NCI-H187 treated with DMSO at 0.1 percent for 48 hours (cell line): ENCODE measurements around the gene CASR.

Experiments
- DNase-seq: peaks from one replicate; lab custom pipeline; 2025; lab: John Stamatoyannopoulos, UW

The CASR gene

DNA sequence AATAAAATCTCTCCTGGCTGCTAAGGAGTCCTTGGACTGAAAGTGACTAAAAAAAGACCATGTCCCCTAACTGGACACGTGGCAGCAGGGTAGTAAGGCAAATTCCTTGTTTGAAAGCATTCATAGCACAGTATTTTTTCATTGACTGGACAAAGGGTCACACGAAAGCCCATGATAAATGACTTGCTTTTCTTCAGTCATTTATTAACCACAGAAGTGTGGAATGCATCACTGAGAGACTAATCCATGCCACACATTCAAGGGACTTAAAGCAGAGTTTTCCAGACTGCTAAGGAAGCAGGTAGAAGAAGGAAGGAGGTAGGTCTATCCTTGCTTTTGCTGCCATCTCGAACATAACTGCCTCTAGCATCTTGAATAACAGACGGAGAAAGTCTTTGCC lies 31.2 kb downstream of the CASR start:
- DNase-seq, result no peak

GRCh38 chr3:122215592-122216298 lies 32.3 kb downstream of the CASR start:
- no peak for DNase-seq

- DNase-seq, result no peak
These were observed 34.4 kb downstream of the CASR start for GRCh38 chr3:122217901-122218300.

DNA sequence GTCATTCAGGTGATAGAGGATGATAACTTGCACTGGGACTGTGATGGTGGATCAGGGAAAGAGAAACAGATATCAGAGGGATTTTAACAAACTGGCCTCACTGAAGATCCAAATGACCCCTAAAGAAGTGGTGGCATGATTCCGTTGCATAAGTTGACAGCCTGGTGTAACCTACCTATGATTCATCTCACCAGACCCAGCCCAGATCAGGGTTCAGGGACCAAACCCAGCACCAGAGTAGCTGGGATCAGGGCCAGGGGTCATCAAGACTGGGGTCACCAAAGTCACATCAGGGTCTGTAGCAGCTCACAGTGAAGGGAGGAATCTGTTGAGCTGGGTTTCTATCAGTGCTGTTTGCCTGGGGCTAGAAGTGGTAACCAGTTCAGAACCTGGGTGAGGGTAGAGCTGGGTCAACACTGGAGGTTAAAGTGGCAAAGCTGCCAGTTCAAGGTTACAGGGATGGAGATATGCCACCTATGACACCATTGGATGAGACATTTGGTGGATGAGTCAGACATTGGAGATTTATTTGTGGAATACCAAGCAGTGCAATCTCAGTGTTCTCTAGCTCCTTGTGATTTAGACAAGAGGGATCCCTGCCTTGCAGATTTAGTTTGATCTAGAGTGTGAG lies 35.9 kb downstream of the CASR start:
- DNase-seq, result no peak

GRCh38 chr3:122227036-122227781 lies 43.7 kb downstream of the CASR start:
- DNase-seq, result no peak

DNA sequence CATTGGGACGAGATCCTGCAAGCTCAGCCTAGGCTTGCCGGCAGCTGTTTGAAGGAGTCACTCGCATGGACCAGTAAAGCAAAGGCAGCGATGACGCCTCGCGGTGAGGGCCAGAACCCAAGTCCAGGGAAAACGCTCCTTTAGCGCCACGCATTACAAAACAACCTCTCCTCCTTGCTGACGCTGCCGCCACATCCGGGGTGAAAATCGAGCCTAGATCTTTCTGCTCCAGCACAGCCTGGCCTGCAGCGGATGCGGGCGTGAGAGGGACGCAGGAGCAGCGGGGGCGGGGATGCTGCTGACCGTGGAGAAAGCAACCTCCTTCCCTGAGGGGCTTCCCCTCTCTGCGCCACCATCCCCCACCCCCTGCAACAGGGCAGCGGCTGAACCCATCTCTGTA lies 46.7 kb downstream of the CASR start:
- DNase-seq, result no peak

- no peak for DNase-seq
These were observed 48.1 kb downstream of the CASR start for GRCh38 chr3:122231465-122232157.

- DNase-seq, result no peak
These were observed 49.0 kb downstream of the CASR start for GRCh38 chr3:122232485-122232884.

DNA sequence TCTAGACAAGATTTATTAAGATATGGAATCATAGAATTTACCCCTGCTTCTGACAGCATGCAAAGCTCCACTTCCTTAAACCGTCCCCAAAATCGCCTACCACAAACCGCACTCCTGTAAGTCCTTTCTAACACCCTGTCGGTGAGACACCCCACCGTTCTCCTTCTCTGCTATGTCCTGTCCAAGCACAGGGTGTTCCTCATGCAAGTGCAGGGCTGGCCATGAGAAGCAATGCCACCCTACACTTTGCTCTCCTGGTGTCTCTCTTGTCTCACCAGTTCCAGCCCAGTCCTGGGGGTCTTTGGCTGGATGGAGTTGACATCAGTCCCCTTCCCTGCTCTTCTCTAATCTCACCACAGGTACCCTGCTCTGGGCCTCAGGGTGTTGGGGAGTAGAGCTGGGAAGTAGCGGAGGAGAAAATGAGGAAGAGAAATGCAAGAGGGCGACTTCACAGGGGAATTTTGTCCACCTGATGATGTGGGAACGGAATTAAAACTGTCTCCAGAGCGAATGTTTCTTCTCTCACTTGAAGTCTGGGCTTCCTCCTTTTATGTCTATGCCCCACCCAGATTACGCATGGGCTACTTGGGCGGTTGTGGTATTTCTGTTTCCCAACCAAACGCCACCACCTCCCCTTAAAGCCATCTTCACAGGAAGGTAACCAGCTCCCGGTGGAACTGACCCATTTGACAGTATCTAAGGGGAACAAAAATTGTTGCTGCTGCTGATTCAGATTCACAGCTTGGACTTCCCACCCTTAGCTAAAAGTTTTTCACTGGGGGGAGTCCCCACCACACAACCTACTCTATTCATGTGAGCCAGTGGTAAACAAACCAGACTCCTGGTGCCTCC lies 49.9 kb downstream of the CASR start:
- no peak for DNase-seq

- no peak for DNase-seq
These were observed 50.6 kb downstream of the CASR start for GRCh38 chr3:122234117-122234516.

- DNase-seq, result no peak
These were observed 51.7 kb downstream of the CASR start for GRCh38 chr3:122235147-122235546.

DNA sequence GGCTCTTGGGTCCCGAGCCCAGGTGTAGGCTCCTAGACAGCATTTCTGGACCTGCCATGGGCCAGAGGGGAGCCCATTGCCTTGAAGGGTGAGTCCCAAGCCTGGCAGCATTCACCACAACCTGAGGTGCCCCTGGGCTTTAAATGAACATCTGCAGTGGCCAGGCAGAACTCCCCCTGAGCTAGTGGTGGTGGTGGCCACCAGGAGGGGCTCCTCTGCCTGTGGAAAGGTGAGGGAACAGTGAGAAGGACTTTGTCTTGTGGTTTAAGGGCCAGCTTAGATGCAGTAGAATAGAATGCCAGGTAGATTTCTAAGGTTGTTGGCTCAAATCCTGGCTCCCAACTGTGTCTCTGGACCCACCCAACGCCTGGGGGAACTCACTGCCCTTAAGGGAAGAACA lies 55.6 kb downstream of the CASR start:
- DNase-seq, result no peak

GRCh38 chr3:122245513-122246174 lies 62.2 kb downstream of the CASR start:
- DNase-seq, result no peak

DNA sequence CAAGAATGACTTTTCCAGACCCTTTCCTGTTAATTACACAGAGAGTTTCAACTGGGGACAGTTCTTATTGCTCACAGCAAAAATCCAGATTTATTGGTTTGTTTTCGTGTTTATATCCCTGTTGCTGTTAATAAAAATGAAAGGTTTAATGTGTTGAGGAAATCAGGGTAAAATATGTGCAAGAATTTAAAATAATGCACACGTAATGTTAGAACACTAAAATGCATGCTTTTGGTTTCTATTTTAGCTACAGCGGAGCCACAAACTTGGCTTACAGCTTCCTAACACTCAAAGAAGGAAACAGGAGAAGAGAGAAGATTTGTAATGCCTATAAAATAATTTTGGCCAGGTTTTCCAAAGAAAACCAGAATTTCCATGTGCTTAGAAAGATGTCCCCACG lies 62.7 kb downstream of the CASR start:
- no peak for DNase-seq

DNA sequence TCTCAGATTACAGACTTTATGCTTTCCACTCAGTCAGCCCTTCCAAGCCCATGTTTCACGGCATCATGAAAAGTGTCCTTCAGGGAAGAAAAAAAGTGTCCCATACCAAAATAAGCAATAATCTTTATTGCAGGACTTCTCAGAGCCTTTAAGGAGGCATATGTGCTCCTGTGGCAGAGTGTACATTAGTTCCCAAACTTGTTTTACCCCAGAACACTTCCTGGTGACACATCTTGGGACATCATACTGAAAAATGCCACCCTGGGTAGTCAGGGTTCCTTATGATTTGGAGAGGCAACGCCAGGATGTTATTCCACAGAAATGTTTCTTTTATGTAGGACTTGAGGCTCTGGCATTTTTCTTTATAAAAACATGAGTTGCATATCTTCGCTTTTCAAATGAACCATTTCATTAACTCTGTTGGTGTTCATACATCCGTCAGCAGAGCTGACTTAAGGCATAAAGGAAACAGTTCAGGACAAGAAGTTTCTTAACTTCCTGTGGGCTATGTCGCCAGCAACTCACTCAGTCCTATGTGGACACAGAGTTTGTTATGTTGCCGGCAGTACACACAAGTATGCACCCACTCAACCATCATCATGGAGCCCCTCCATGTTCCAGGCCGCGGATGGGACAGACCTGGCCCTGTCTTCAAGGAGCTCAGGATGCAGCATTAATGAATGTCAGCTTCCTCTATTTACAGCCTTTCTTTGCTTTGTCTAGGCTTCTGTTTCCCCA lies 63.8 kb downstream of the CASR start:
- no peak for DNase-seq

GRCh38 chr3:122247825-122248185 lies 64.3 kb downstream of the CASR start:
- DNase-seq, result peak; percentile 92

- no peak for DNase-seq
These were observed 68.0 kb downstream of the CASR start for GRCh38 chr3:122251428-122251827.

GRCh38 chr3:122253581-122253980 lies 70.1 kb downstream of the CASR start:
- DNase-seq, result no peak

- DNase-seq, result no peak
These were observed 72.4 kb downstream of the CASR start for GRCh38 chr3:122255757-122256439.
